22Rv1 (cell line): Measurements from ENCODE around the gene SLC30A10.

ENCODE experiments used
- H3K27ac ChIP-seq: fragments of 450-650 bp; 2 replicates; pipeline ENCODE4 v1.5.1; 2017
- ZFX ChIP-seq: fragments of 450-650 bp; IDR thresholded peaks from 2 replicates; pipeline ENCODE4 v1.6.1; 2017; ENCODE audit warnings: antibody characterized with exemption, borderline replicate concordance
- TF ChIP-seq, protein P1 (sequence below): fragments of 450-650 bp; IDR thresholded peaks from 2 replicates; pipeline ENCODE4 v1.5.1; 2017; ENCODE audit warnings: mild to moderate bottlenecking

SLC30A10 gene

DNA sequence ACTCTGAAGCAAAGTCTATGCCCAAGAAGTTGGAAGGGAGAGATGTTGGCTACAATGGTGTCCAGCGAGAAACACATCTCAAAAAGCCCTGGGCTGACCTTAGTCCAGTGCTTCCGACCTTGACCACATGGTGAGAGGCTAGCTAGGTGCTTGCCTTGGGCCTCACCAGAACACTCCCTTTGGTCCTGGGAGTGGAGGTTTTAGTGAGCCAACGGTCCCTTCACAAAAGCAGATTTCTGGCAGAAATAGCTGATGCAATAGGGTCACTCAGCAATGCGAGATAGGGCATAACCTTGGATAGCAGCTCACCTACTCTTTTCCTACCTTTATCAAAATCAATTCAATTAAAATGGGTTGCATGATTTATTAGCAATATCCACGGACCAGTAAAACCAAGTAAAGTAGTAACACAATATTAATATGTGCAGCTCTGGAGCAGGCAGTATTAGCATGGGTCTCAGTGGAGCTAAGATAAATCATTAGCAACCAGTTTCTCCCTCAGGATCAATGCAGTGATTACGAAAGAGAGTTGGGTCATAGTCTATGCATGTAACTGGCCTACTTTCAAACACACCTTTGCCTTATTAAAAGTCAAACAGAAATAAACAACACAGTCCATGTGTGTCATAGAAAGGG lies 1.9 kb downstream of the SLC30A10 start:
- H3K27ac ChIP-seq: no peak overlapping the region
- TF ChIP-seq ZFX: no peak
- TF ChIP-seq, protein P1, sequence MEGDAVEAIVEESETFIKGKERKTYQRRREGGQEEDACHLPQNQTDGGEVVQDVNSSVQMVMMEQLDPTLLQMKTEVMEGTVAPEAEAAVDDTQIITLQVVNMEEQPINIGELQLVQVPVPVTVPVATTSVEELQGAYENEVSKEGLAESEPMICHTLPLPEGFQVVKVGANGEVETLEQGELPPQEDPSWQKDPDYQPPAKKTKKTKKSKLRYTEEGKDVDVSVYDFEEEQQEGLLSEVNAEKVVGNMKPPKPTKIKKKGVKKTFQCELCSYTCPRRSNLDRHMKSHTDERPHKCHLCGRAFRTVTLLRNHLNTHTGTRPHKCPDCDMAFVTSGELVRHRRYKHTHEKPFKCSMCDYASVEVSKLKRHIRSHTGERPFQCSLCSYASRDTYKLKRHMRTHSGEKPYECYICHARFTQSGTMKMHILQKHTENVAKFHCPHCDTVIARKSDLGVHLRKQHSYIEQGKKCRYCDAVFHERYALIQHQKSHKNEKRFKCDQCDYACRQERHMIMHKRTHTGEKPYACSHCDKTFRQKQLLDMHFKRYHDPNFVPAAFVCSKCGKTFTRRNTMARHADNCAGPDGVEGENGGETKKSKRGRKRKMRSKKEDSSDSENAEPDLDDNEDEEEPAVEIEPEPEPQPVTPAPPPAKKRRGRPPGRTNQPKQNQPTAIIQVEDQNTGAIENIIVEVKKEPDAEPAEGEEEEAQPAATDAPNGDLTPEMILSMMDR: no peak

DNA sequence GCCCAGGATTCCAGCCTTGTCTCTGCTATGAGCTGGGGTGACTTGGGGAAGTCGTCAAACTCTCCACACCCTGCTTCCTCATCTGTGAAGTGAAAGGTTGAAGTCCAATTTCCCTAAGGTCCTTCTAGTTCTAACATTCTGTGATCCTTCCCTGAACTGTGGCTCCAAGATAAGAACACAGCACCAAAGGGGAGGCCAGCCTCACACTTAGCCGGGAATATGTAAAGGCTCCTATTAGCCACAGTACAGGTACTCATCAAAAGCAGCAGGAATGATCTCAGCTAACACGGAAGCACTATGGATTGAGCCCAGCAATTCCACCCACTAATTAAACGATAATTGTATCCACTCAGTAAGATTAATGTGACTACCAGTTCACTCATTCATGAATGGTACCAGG lies 4.0 kb downstream of the SLC30A10 start:
- H3K27ac ChIP-seq: no peak overlapping the region
- TF ChIP-seq, protein P1: no peak
- no peak for TF ChIP-seq ZFX

DNA sequence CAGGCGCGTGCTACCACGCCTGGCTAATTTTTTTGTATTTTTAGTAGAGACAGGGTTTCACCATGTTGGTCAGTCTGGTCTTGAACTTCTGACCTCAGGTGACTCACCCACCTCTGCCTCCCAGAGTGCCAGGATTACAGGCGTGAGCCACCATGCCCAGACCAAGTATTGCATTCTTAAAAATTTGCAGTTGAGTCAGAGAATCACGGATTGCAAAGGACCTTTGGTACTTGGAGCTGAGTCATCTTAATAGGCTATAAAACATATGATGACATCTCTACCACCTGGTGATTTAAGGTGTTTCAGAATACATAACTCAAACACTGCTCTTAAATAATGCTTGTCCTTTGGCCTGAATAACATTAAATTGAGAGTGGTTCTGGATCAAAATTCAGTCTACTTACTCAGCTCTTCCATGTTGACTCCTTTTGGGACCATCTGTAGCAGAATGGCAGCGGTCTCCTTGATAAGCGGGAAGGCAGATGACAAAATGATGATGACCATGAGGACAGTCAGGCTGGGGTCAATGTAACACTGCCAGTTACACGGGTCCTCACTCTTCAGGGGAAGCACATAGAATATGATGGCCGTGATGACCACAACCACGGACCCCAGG lies 10.4 kb downstream of the SLC30A10 start:
- no peak overlapping the region for H3K27ac ChIP-seq
- TF ChIP-seq ZFX: no peak

DNA sequence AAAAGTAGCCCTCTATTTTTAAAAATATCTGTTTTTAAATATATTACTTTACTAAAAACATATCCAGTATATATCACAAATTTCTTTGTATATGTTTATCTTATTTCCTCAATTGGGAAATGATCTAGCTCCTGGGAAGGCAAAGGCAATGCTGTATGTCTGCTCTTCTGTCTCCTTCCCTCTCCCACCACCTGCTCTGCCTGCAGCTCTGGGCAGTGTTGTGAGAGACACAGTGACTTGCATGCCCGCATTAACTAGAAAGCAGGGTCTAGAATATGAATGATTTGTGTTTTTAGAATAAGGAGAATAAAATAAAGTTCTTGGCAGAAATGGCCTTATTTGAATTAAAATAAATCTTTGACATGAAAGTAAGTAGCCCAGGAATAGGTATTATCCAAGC lies 11.1 kb downstream of the SLC30A10 start:
- H3K27ac ChIP-seq: no peak overlapping the region
- TF ChIP-seq, protein P1: no peak
- TF ChIP-seq ZFX: no peak

DNA sequence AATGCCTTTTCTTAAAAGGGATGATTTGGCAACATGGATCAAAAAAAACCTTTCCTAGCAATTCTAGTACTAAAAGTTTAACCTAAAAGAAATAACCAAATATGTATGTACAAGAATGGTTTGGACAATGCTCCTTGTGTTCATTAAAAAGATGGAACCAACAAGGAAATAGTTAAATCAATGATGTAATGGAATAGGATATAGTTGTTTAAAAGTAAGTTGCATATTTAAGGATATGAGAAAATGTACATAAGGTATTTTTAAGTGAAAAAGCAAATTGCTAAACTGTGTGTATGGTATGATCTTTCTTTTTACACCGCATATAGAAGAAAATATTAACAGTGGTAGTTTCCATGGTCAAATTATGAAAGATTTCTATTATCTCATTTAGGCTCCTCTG lies 12.1 kb downstream of the SLC30A10 start:
- no peak overlapping the region for H3K27ac ChIP-seq
- TF ChIP-seq, protein P1: no peak
- TF ChIP-seq ZFX: no peak

DNA sequence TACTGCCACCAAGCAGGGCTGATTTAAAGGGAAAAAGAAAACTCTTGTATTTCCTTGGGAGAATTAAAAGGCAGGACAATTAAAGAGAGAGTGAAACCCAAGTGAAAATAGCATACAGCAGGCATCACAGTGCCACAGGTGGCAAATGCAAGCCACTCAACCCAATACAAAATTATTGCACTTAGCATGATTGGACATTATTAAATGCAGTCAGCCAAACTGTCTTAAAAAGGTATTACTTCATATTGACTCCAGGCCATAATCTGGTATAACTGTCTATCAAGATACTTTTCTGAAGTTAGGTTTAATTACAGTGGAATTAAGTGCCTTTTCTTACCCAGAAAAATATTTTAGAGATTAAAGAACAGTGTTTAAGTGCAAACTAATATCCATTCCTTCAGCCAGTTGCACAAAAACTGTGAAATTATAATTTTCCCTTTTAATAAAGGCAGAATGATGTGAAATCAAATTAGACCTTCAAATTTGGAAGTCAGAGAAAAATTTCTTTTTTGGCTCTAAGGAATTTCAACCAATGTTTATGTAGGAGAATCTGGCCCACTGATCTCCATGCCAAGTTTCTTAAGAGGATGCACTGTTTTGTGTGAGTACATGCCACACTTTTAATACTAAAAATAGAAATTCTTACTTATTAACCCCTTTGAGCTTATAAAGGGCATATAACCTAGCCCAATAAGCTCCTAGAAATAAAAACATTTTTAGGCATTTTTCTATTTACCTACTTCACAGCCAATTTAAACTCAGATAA lies 15.2 kb downstream of the SLC30A10 start:
- TF ChIP-seq, protein P1: no peak
- TF ChIP-seq ZFX: no peak
- H3K27ac ChIP-seq: no peak overlapping the region

DNA sequence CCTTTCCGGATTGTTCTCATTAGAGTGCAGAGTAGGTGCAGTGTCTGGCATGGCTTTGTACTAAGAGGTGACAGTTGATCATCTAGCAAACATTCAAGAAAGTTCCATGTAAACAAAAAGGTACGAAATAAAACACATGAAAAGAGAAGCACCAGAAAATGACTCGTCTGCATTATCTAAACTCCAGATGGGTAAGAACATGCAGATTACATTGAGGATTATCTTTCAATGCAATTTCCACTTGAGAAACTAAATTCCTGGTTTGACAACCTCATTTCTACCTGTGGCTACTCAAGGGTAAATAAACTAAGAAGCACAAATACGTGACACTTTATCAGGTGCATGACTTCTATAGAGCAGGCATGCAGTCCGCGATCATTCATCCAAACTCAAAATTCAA lies 17.6 kb downstream of the SLC30A10 start:
- TF ChIP-seq, protein P1: no peak
- TF ChIP-seq ZFX: no peak
- H3K27ac ChIP-seq: no peak overlapping the region
